ENCODE results near the gene DMXL1.

DNA sequence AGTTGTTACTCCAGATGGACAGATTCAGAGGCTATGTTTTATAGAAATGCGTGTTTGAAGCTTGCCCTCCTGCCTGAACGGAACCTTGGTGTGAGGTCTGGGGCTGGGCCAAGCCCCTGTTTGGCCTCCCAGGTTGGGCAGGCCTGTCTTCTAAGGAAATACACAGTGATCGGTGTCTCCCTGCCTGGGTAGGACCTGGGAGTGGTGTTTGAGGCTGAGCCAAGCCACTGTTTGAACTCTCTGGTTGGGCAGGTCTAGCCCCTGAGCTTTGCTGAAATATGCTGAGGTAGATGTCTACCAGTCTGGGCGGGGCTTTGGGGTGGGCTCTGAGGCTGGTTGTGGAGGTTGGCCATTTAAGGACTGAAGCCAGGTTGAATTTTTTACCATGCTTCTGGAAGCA lies 90.5 kb downstream of the DMXL1 start:
- TF ChIP-seq CTCF (conservative IDR thresholded peaks at IDR 0.05) (no peak), ZFX (IDR thresholded peaks at IDR 0.05) (no peak)
